Stomach (tissue), 4 donors: ENCODE results near the gene SLC27A6.

ENCODE experiments used
- POLR2A ChIP-seq, 4 donors: fragments of 450-650 bp; IDR thresholded peaks; one replicate each; pipeline ENCODE4 v1.6.1; 2016; ENCODE audit warnings: antibody characterized with exemption in 4 of 4, control low read depth in 2 of 4, mild to moderate bottlenecking in 1 of 4, moderate library complexity in 1 of 4
- TF ChIP-seq, protein P1 (sequence below), 7 experiments: fragments of 450-650 bp in 4 of 7; fragments of 200-600 bp in 3 of 7; sonication (generic) in 3 of 7; IDR thresholded peaks; one replicate each; pipeline ENCODE4 v1.5.1; 2016 to 2019; ENCODE audit warnings: antibody characterized with exemption in 7 of 7, control low read depth in 2 of 7, mild to moderate bottlenecking in 1 of 7

DNA sequence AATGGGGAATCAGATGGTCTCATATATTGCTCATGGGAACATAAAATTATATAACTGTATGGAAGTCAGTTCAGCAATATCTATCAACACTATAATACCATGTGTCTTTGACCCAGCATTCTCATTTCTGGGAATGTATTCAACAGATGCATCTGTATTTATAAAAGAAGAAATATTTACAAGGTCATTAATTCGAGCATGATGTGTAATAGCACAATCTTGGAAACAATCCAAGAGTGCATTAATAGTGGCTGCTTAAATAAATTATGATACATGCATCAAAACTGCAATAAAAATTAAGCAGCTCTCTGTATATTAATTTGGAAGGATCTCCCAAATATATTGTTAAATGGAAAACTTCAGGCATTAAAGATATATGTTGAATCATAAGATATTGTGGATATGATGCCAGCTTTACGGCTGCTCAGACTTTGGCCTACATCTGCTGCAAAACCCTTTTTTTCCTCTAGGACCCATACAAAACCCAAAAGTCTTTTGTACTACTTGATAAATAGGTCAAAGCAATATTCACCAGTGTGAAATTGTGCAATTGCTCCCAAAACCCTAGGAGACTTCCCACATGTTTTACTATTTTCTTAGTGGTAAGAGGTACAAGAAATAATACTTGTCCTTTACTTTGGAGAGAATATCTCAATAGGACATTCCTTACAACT, 84.0 kb downstream of the SLC27A6 start:
- TF ChIP-seq, protein P1, sequence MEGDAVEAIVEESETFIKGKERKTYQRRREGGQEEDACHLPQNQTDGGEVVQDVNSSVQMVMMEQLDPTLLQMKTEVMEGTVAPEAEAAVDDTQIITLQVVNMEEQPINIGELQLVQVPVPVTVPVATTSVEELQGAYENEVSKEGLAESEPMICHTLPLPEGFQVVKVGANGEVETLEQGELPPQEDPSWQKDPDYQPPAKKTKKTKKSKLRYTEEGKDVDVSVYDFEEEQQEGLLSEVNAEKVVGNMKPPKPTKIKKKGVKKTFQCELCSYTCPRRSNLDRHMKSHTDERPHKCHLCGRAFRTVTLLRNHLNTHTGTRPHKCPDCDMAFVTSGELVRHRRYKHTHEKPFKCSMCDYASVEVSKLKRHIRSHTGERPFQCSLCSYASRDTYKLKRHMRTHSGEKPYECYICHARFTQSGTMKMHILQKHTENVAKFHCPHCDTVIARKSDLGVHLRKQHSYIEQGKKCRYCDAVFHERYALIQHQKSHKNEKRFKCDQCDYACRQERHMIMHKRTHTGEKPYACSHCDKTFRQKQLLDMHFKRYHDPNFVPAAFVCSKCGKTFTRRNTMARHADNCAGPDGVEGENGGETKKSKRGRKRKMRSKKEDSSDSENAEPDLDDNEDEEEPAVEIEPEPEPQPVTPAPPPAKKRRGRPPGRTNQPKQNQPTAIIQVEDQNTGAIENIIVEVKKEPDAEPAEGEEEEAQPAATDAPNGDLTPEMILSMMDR (IDR thresholded peaks at IDR 0.05): no peak
- TF ChIP-seq POLR2A (IDR thresholded peaks at IDR 0.05): no peak
